ENCODE results near the gene PLCH1.
"Not testable (repeated sequence)": the region's sequence is repeated elsewhere in the genome, so short reads cannot be mapped to it uniquely, and the experiment has no call there.

PLCH1 gene

DNA sequence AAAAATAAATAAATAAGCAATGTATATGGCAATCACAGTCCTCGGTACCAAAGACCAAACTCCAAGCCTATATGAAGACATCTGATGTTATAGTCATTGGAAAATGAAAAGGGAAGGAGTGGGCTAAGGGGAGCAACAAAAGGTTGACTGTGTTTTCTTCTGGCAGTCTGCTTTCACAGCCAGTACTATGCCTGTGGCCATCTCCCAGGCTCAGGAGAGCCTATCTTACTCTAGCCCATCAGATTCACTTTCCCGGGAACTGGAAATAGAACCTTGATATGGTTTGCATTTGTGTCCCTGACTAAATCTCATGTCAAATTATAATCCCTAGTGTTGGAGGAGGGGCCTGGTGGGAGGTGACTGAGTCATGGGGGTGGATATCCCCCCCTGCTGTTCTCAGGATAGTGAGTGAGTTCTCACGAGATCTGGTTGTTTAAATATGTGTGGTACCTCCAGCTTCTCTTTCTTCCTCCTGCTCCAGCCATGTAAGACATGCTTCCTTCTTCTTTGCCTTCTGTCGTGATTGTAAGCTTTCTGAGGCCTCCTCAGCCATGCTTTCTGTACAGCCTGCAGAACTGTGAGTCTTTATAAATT, 105.3 kb downstream of the PLCH1 start:
- no peak for DNase-seq

DNA sequence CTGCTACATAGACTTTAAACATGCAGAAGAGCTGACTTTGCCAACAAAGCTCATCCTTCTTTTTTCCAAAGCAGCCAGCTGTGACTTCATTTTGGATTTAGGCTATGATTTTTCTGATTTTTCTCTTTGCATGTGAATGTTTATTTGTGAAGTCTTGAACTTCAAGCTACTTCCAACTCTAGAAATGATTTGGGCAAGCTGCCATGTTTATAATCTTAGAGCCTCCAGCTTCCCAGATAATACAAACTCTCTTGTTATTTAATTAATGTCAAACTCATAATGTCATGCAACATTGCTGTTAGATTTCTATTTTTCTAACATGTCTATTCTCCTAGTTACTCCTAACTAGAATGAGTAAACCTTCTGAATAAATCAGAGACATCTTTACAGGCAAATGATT, 106.4 kb downstream of the PLCH1 start:
- DNase-seq = not testable (repeated sequence)

DNA sequence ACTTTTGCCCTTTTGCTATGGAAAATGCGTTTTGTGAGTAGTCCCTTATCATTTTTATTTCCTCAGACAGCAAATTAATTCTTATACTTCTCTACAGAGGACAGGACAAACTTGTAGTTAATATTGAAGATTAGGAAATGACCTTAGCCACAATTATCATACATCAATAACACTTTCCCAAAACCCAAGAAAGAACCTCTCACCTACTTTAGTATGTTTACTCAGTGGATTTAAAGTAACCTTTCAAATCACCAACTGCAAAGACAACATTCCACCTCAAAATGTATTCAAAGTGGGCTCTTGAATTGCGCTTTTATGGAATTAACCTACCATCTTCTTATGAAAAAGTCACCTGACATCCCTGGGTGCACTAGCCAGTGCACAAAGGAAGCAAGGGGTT, 107.3 kb downstream of the PLCH1 start:
- no peak for DNase-seq

DNA sequence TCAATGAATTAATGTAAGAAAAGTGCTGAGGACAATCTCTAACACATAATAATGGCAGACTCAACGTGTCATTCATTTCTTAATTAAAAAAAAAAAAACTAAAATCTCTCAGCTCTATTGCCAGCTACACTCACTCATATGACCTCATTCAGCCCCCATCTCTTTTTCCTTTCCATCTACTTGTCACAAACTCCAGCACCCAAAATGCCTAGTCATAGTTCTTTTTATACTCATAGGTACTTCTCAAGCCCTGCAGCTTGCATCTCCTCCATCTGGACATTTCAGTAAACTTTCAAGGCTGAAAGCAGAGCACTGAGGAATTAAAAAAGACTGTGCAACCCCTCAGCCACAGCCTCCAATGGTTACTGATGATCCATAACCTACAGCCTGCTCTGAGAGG, 109.8 kb downstream of the PLCH1 start:
- no peak for DNase-seq

DNA sequence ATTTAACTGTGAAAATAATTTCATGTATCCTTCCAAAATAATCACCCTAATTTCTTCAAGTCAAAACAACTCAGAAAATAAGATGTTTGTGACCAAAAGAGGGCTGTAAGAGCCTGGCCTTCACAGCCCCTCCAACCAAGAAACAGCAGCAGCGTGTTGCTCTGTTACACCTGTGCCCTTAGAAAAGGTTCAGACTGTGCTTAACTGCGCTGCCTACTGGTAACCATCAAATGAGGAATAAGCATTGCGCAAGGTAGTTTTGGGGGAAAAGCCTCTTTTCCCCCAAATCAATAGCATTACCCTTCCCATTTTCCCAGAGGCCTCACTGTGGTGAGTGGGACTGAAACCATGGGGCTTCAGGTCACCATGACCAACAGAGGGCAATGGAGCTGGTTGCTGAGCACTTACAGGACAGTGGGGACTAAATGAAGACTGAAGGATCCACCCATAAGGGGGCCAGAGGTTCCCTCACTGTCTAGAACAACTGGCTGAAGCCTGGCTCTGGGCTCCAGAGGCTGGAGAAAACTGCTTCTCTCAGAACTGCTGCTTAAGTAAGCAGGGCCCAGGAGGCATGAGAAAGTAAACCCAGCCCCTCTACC, 110.7 kb downstream of the PLCH1 start:
- DNase-seq = no peak

DNA sequence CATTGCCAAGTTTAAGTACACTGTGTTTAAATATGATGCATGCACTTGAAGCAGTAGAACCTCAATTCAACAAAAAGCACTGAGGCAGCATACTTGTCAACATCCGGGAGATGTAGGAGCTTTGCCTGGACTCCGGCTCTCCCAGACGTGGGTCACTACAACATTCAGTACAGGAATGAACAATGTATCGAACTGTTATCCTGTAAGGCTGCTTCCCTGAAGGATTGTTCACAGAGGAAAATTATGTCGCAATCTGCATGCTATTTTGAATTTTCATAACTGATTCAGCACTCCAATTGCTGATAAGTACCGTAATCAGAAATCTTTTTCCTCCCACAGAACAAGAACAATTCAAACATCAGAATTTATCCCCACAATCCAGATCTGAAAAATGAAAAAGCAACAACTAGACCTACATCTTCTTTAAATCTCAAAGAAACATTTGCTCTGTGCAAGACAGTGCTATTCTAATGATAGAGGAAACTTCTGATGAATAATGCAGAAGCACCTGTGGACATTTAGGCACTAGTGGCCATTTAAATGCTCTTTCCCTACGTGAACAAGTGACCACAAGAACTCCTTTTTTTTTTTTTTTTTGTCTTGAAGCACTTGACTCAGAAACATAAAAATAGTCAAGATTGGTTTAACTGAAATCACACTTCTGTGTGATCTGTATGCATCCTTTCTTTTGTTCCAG, 113.4 kb downstream of the PLCH1 start:
- DNase-seq = no peak

DNA sequence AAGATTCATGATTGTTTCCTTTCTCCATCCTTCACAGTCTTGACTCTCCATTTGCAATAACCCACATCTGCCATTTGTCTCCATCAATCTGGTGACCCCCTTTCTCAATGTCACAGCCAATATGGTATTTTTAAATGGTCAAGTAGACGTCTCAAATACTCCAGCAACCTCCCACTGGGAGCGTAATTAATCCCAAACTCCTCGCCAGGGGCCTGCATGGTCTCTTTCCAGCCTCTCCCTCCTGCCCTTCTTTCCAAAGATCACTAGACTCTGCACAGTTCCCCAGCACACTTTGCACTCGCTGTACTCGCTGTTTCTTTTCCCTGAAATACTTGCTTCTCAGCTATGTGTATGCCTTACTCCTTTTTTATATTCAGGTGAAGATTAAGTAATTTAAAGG, 115.3 kb downstream of the PLCH1 start:
- DNase-seq = no peak

DNA sequence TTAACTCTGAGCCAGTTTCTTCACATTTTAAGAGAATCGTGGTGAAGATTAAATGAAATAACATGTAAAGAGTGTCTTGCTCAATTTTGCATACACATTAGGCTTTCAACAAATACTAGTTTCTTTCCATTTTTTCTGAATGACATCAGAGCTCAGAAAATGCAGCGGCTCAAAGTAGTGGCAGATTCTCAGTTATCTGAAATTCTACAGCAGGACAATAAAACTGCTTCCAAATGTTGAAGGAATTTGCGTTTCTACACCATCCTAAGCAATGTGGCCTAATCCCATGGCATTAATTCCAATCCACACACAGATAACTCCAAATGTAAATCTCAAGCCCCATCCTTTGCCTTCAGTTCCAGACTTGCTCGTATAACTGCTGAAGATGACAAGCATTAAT, 115.8 kb downstream of the PLCH1 start:
- no peak for DNase-seq

DNA sequence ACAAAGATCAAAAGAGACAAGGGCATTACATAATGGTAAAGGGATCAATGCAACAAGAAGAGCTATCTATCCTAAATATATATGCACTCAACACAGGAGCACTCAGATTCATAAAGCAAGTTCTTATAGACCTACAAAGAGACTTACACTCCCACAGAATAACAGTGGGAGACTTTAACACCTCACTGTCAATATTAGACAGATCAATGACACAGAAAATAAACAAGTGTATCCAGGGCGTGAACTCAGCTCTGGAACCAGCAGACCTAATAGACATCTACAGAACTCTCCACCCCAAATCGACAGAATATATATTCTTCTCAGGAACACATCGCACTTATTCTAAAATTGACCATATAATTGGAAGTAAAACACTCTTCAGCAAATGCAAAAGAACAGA, 122.2 kb downstream of the PLCH1 start:
- DNase-seq = not testable (repeated sequence)

DNA sequence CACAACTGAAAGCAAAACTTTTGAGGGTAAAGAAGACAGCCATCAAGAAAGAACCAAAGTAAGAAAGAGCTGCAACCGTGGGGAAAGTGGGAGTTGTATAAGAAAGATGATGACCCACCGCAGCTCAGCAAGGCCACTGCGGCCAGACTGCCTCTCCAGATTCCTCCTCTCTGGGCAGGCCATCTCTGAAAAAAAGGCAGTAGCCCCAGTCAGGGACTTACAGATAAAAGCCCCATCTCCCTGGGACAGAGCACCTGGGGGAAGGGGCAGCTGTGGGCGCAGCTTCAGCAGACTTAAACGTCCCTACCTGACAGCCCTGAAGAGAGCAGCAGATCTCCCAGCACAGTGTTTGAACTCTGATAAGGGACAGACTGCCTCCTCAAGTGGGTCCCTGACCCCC, 124.3 kb downstream of the PLCH1 start:
- not testable (repeated sequence) for DNase-seq

DNA sequence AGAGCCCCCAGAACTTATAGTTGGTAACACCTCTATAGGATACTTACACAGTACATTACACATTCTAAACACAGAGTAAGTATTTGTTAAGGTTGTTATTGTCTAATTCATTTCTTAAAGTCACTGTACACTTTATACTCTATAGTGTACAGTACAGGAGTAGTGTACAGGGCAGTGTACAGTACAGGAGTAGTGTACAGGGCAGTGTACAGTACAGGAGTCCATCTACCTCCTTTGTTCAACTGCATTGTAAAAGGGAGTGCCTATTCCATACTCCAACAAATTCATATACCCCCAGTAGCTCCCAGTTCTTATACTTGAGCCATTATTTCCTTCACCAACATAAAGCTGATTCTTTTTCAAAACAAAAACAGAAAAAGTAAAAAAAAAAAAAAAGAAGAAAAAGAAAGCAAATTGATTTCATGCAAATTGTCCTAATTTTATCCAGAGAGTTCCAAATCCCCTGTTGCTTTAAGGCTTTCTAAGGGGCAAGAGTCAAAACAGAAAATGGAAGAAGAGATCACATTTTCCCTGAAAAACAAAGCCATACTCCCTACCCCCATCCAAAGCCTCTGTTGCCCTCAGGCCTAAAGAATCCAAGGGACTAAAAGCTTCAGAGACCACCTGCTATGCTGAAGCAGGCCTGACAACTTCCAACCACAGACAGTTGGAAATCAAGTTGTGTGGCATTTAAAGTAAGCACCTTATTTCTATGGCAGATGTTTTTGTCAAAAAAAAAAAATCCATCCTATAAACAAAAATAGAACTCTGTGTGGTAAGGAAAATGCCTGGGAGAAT, 125.6 kb downstream of the PLCH1 start:
- no peak for DNase-seq

DNA sequence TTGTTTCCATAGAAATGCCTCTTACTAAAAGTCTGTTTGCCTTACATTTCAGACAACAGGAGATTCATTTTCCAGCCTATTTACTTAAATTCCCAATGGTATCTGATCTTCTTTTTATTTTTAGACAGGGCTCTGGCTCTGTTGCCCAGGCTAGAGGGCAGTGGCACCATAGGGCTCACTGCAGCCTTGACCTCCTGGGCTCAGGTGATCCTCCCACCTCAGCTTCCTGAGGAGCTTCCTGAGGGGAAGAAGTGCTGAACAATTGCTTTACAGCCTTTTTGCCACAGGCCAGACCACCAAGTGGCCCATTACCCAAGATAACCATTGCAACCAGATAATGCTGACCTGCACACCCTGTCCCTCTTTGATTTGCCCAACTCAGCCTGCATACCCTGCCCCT, 126.3 kb downstream of the PLCH1 start:
- DNase-seq = no peak

DNA sequence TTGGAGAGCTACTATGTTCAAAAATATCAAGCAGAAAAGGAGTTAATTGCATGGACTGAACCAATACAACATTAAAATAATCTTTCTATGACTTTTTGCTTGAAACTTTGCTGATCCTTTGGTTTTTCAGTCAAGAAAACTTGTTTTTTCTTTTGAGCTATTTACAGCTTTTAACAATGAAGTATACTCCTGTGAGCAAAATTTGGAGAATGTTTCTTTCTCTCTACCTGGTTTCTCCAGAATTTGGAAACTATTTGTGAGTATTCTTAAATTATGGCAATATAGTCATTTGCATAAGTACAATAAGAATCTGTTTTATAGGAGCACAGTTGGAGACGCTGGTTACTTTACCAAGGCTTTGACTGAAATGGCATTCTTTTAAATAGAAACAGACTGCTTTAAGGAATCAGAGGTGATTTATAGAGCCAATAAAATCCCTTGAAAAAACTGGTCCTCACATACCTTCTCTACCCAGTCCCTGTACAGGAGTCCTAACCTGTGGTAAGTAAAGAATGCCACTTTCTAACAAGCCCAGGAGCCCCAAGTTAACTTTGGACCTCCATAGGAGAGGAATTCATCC, 127.4 kb downstream of the PLCH1 start:
- DNase-seq = no peak

DNA sequence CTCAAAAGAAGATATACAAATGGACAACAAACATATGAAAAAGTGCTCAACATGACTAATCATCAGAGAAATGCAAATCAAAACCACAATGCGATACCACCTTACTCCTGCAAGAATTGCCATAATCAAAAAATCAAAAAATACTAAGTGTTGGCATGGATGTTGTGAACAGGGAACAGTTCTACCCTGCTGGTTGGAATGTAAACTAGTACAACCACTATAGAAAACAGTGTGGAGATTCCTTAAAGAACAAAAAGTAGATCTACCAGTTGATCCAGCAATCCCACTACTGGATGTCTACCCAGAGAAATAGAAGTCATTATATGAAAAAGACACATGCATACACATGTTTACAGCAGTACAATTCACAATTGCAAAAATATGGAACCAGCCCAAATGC, 129.7 kb downstream of the PLCH1 start:
- not testable (repeated sequence) for DNase-seq

DNA sequence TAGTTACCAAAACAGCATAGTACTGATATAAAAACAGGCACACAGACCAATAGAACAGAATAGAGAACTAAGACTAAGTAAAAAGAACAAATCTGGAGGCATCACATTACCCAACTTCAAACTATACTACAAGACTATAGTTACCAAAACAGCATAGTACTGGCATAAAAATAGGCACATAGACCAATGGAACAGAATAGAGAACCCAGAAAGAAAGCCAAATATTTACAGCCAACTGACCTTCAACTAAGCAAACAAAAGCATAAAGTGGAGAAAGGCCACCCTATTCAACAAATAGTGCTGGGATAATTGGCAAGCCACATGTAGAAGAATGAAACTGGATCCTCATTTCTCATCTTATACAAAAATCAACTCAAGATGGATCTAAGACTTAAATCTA, 130.5 kb downstream of the PLCH1 start:
- DNase-seq = not testable (repeated sequence)

DNA sequence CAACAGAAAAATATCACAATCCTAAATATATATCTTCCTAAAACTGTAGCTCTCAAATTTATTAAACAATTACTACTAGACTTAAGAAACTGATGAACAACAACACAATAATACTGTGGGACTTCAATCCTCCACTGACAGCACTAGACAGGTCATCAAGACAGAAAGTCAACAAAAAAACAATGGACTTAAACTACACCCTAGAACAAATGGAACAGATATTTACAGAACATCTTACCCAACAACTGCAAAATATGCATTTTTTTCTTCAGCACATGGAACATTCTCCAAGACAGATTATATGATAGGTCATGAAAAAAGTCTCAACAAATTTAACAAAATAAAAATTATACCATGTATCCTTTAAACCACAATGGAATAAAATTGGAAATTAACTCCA, 133.4 kb downstream of the PLCH1 start:
- no peak for DNase-seq

DNA sequence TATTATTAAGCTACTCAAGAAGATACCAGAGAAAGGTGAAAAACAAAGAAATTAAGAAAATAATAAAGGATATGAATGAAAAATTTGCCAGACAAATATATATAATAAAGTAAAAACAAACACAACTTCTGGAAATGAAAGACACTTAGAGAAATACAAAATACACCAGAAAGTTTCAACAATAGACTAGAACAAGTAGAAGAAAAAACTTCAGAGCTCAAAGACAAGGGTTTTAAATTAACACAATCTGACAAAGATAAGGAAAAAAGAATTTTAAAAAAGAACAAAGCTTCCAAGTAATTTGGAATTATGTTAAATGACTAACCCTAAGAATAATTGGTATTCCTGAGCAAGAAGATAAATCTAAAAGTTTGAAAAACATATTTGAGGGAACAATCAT, 135.3 kb downstream of the PLCH1 start:
- no peak for DNase-seq

DNA sequence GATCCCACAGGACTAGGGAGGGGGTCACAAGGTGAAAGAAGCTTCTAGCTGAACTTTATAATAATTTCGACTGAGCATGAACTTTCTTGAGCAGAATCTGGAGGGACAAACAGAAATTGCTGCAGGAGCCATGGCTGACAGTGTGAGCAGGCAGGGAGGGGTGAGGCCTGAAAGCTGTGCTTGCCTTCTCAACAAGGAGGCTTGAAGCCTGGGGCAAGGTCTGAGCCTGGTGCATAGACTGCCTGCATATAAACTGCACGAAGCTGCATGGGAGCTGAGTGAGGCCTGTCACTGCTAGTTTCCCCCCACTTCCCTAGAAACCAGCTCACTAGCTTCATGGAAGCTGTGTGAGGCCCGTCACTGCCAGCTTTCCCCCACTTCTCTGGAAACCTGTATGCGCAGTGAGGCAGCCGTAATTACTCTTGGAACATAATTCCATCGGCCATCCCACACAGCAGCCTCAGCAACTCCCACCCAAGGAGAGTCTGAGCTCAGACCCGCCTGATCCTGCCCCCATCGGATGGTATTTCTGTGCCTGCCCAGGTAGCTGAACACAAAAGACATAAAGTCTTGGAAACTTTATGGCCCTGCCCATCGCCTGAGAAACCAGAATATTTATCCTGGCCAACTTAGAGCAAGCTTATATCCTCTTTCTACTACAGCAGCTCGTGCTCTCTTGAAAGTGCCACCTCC, 136.5 kb downstream of the PLCH1 start:
- DNase-seq = no peak

DNA sequence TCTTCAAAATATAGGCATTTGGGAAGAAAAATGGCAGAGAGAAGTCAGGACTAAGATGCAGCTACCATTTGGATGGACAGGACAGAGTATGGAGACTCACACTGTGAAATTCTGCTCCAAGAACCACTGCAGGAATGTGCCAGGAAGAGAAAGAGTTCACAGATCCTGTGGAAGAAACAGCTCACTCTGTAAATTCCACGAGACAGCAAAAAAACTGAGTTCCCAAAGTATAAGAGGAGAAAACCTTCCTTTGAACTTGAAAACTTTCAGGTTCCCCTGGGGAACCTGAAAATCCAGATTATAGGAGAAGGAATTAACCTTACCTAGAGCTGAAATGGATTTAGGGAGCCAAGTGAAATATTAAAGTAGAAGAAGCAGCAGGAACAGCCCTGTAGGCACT, 137.1 kb downstream of the PLCH1 start:
- no peak for DNase-seq

DNA sequence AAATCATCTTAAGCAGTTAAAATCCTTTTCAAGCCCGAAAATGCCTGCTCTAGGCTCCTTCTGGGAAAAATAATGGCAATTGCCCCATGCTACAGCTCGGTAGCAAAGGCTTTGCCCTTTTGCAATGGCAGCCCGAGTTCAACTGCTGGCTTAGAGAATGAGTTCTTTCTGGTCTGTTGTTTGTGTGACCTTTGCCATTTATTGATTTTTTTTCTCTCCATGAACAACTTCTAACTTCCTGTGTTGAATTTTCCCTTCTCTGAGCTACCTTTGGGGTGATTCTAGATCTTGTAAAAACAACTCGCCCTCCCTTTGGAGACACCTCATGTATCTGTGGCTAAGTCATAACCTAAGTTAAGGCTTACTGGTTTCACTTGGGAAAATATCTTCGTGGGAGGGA, 139.3 kb downstream of the PLCH1 start:
- DNase-seq = no peak

DNA sequence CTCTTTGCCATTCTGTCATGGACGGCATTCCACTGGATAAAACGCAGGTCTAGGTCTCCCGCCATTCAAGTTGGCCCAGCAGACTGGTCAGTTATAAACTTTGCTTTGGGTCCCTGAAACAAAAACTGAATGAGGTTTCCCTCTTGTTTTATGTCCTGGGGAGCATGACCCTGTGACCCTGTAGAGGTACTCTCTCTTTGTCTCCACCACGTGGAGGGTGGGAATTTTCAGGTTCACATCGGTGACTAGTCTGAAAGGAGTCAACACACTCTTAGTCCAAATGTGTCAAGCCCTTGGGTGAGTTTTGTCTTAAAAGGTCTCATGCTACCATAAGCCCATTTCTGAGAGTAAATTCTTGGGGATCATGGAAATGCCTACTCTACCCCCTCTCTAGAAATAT, 139.9 kb downstream of the PLCH1 start:
- DNase-seq = no peak

DNA sequence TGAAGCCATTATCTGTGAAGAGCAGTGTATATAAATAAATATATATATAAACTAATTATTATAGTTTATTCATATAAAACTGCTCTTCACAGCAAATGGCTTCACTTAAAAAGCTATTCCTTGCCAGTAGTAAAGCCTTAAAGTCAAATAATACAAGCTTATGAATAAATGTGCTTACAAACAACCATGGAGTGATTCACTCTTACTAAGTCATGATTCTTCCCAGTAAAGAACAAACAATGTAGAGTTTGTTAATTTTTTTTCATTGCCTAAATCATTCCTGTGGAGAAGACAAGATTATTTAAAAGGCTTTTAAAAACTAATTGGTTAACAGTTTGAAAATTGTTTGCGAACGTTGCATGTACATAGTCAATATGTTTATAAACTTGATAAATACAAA, 140.7 kb downstream of the PLCH1 start:
- no peak for DNase-seq

DNA sequence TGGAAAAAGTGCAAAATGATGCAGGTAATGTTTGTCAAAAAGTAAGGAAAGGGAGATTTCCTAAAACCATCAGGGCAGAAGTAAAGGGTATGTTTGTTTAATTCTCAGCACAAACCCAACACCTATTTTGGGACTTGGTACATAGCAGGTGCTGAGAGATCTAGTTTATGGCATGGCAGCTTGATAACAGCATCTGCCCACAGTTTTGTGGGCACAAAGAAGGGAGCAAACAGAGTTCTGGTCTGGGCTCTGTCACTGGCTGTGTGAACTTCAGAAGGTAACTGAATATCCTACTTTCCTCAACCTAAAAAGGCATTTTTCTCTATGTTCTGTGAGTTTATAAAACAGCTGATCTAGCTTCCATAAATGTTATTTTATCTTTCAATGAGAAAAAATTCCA, 141.6 kb downstream of the PLCH1 start:
- DNase-seq = no peak

All from activated CD8-positive, alpha-beta memory T cell treated with anti-CD3 and anti-CD28 coated beads, Interleukin-2, amount 50 U/mL, for 48 hours (primary cell).